Thoracic aorta (tissue), 2 donors: Measurements from ENCODE around the gene EXD2. TPM values are rescaled to one million over a fixed set of nuclear protein-coding genes. Genes with fewer than 3 reads are reported as not detected.
"Not testable (repeated sequence)": the region's sequence is repeated elsewhere in the genome, so short reads cannot be mapped to it uniquely, and the experiment has no call there.

Experiments
- ATAC-seq: fragments of 150-250 bp; one replicate; pipeline ENCODE4 v1.8.0; 2017; ENCODE audit warnings: low read depth; ENCODE audit not compliant: insufficient number of reproducible peaks, low FRiP score
- DNase-seq: peaks from one replicate; pipeline ENCODE4 v3.0.0-alpha.2; 2020; ENCODE audit warnings: low spot score
- H3K27ac ChIP-seq, 2 donors: fragments of 200-600 bp; sonication (generic); 1 replicate in 1 of 2; 2 replicates in 1 of 2; pipeline ENCODE4 v1.5.1; 2016; ENCODE audit warnings: mild to moderate bottlenecking in 2 of 2, moderate library complexity in 2 of 2
- H3K27me3 ChIP-seq: fragments of 200-600 bp; sonication (generic); replicated peaks from 2 replicates; pipeline ENCODE4 v1.6.0; 2016; ENCODE audit warnings: mild to moderate bottlenecking; ENCODE audit not compliant: insufficient read depth
- H3K36me3 ChIP-seq: fragments of 200-600 bp; sonication (generic); one replicate; pipeline ENCODE4 v1.5.1; 2016
- H3K4me1 ChIP-seq, 2 donors: fragments of 200-600 bp; sonication (generic); 1 replicate in 1 of 2; 2 replicates in 1 of 2; pipeline versions ENCODE4 v1.5.1 to v1.6.0; 2016; ENCODE audit warnings: low read depth in 2 of 2, mild to moderate bottlenecking in 1 of 2; ENCODE audit not compliant: control insufficient read depth in 1 of 2
- H3K4me3 ChIP-seq: fragments of 200-600 bp; sonication (generic); 2 replicates; pipeline ENCODE4 v1.5.1; 2016; ENCODE audit warnings: mild to moderate bottlenecking
- H3K9me3 ChIP-seq: fragments of 200-600 bp; sonication (generic); 2 replicates; pipeline ENCODE4 v1.5.1; 2016
- total RNA-seq, 2 donors: library from RNA; depleted of rRNA; stranded (reverse); fragments of >200 nt; gene quantifications; one replicate each; pipeline versions ENCODE4 v1.1.0 to v1.2.3, GENCODE V29; 2016
- TF ChIP-seq, protein P1 (sequence below): fragments of 200-600 bp; sonication (generic); IDR thresholded peaks from one replicate; pipeline ENCODE4 v1.5.1; 2019; ENCODE audit warnings: antibody characterized with exemption

EXD2 gene
- total RNA-seq, 2 donors from 2014 or later, result 10.4 to 10.9 TPM

DNA sequence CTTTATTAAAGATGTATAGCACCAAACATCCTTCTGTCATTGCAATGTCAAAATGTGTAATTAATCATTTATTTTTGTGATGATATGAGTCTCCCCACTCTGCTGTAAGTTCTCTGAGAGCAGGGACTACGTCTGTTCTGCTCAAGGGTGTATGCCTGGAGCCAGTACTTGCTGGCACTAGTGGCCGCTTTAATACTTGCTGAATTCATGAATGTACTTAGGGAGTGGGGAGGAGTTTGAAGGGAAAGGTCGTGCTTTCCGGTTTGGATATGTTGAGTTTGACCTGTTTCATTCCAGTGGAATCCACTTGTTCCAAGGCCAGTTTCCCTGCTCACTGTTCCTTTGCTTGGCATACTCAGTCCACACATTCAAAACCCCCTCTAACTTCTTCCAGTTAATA, 36.5 kb upstream of the EXD2 start:
- Histone ChIP-seq H3K4me1 (peaks cover 14 to 30% of the 10 kb centered on the region in 2 donors), H3K9me3 (no peaks in the 10 kb centered on the region), H3K36me3 (no peaks in the 10 kb centered on the region), H3K4me3 (no peak overlapping the region), H3K27ac (peak overlapping the region; percentile 22 to 96), H3K27me3 (no peaks in the 10 kb centered on the region)
- ATAC-seq (no peak), DNase-seq (peak; percentile 5)
- TF ChIP-seq, protein P1, sequence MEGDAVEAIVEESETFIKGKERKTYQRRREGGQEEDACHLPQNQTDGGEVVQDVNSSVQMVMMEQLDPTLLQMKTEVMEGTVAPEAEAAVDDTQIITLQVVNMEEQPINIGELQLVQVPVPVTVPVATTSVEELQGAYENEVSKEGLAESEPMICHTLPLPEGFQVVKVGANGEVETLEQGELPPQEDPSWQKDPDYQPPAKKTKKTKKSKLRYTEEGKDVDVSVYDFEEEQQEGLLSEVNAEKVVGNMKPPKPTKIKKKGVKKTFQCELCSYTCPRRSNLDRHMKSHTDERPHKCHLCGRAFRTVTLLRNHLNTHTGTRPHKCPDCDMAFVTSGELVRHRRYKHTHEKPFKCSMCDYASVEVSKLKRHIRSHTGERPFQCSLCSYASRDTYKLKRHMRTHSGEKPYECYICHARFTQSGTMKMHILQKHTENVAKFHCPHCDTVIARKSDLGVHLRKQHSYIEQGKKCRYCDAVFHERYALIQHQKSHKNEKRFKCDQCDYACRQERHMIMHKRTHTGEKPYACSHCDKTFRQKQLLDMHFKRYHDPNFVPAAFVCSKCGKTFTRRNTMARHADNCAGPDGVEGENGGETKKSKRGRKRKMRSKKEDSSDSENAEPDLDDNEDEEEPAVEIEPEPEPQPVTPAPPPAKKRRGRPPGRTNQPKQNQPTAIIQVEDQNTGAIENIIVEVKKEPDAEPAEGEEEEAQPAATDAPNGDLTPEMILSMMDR, result no peak

DNA sequence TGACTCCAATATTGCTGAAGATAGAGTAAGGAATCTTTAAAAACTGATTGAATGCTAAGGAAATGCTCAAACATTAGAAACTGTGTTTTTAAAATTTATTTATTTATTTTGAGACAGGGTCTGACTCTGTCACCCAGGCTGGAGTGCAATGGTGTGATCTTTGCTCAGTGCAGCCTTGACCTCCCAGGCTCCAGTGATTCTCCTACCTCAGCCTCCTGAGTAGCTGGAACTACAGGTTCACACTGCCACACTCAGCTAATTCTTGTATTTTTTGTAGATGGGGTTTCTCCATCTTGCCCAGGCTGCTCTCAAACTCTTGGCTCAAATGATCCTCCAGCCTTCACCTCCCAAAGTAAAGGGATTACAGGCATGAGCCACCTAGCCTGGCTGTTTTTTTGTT, 35.1 kb upstream of the EXD2 start:
- ATAC-seq (no peak), DNase-seq (no peak)
- Histone ChIP-seq H3K4me1 (peaks cover 0 to 16% of the 10 kb centered on the region in 2 donors), H3K27me3 (no peaks in the 10 kb centered on the region), H3K4me3 (no peak overlapping the region), H3K27ac (no peak overlapping the region), H3K36me3 (no peaks in the 10 kb centered on the region), H3K9me3 (no peaks in the 10 kb centered on the region)
- TF ChIP-seq, protein P1, result no peak

DNA sequence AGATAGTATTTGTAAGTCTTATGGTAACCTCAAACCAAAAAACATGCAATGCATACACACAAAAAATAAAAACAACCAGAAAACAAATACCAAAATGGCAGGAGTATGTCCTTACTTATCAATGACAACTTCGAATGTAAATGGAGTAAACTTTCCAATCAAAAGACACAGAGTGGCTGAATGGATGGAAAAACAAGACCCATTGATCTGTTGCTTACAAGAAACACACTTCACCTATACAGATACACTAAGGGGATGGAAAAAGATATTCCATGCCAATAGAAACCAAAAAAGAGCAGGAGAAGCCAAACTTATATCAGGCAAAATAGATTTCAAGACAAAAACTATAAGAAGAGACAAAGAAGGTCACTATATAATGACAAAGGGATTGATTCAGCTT, 29.7 kb upstream of the EXD2 start:
- no peak for ATAC-seq
- H3K4me3 ChIP-seq, result no peak overlapping the region
- no peak for DNase-seq
- TF ChIP-seq, protein P1, result no peak
- H3K9me3 ChIP-seq, result no peaks in the 10 kb centered on the region
- no peaks in the 10 kb centered on the region for H3K36me3 ChIP-seq
- H3K27ac ChIP-seq, result no peak overlapping the region
- no peaks in the 10 kb centered on the region for H3K27me3 ChIP-seq
- H3K4me1 ChIP-seq, result no peaks in the 10 kb centered on the region

DNA sequence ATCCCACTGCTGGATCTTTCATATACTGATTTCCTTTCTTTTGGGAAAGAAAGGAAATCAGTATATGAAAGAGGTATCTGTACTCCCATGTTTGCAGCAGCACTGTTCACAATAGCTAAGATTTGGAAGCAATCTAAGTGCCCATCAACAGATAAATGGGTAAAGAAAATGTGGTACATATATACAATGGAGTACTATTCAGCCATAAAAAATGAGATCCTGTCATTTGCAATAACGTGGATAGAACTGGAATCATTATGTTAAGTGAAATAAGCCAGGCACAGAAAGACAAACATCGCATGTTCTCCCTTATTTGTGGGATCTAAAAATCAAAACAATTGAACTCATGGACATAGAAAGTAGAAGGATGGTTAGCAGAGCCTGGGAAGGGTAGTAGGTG, 25.5 kb upstream of the EXD2 start:
- not testable (repeated sequence) for H3K36me3 ChIP-seq, H3K27me3 ChIP-seq, DNase-seq, H3K9me3 ChIP-seq, H3K4me1 ChIP-seq, H3K27ac ChIP-seq, ATAC-seq, H3K4me3 ChIP-seq

DNA sequence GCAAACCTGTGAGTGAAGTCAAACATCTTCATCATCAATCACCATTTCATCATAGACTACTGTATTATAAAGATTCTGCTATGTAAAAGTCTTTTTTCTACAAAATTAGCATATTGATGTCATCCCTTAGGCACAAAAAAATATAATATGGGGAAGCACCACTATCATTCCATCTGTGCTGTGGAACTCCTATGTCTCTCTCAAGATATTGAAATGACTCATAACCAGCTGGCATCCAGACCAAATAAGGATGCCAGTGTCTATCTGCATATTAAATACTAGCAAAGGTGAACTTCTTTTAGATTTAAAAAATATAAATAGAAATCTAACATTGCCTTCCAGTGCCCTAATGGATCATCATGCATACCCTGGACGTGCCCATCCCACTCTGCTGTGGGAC, 20.5 kb upstream of the EXD2 start:
- Histone ChIP-seq H3K9me3 (no peaks in the 10 kb centered on the region), H3K4me3 (no peak overlapping the region), H3K27ac (no peak overlapping the region), H3K27me3 (no peaks in the 10 kb centered on the region), H3K36me3 (no peaks in the 10 kb centered on the region), H3K4me1 (no peaks in the 10 kb centered on the region)
- no peak for DNase-seq
- no peak for ATAC-seq
- TF ChIP-seq, protein P1, result no peak

DNA sequence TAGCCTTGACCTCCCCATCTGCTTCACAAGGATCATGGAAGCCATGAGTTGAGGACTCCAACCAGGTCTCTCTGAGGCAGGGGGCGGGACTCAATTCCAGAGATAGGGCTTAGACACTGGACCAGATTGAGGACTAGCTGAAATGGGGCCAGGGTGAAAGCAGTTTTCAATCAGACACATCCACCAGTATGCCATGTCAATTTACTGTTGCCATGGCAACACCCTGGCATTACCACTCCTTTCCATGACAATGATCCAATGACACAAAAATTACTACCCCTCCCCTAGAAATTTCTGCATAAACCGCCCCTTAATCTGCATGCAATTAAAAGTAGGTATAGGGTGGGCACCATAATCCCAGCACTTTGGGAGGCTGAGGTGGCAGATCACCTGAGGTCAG, 19.7 kb upstream of the EXD2 start:
- DNase-seq (no peak), ATAC-seq (no peak)
- Histone ChIP-seq H3K27me3 (no peaks in the 10 kb centered on the region), H3K9me3 (no peaks in the 10 kb centered on the region), H3K36me3 (no peaks in the 10 kb centered on the region), H3K27ac (no peak overlapping the region), H3K4me1 (no peaks in the 10 kb centered on the region), H3K4me3 (no peak overlapping the region)
- TF ChIP-seq, protein P1, result no peak
